OCI-LY7 (cell line): ENCODE results near the gene LYVE1.

ENCODE experiments used
- EZH2phosphoT487 ChIP-seq: fragments of 200-600 bp; sonication (generic); IDR thresholded peaks from 2 replicates; pipeline ENCODE4 v1.6.1; 2018; ENCODE audit warnings: low read depth, borderline replicate concordance, mild to moderate bottlenecking, mixed run types, antibody characterized with exemption, low read length, moderate library complexity, mixed read lengths
- TF ChIP-seq, protein P1 (sequence below): fragments of 200-600 bp; sonication (generic); conservative IDR thresholded peaks from 2 replicates; pipeline ENCODE4 v1.5.1; 2014; ENCODE audit warnings: mild to moderate bottlenecking, antibody characterized with exemption, low read length, moderate library complexity, mixed read lengths

DNA sequence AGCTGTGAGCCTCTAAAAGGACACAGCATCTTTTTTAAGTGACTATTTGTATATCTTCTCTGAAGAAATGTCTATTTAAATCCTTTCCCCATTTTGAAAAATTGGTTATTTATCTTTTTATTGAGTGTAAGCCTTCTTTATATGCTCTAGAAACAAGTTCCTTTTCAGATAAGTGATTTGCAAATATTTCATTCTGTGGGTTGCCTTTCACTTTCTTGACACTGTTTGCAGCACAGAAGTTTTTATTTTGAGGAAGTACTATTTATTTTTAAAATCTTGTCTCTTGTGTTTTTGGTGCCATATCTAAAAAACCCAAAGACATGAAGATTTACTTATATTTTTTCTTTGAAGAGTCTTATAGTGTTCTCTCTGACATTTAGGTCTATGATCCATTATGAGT lies 40.1 kb upstream of the LYVE1 start:
- TF ChIP-seq, protein P1, sequence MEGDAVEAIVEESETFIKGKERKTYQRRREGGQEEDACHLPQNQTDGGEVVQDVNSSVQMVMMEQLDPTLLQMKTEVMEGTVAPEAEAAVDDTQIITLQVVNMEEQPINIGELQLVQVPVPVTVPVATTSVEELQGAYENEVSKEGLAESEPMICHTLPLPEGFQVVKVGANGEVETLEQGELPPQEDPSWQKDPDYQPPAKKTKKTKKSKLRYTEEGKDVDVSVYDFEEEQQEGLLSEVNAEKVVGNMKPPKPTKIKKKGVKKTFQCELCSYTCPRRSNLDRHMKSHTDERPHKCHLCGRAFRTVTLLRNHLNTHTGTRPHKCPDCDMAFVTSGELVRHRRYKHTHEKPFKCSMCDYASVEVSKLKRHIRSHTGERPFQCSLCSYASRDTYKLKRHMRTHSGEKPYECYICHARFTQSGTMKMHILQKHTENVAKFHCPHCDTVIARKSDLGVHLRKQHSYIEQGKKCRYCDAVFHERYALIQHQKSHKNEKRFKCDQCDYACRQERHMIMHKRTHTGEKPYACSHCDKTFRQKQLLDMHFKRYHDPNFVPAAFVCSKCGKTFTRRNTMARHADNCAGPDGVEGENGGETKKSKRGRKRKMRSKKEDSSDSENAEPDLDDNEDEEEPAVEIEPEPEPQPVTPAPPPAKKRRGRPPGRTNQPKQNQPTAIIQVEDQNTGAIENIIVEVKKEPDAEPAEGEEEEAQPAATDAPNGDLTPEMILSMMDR: no peak
- TF ChIP-seq EZH2phosphoT487: no peak
